HG03045 (cell line): ENCODE measurements around the gene ZDHHC6.
A peak's percentile ranks its signal among the peaks of the same experiment; 100 is the strongest.
"Not testable (repeated sequence)": the region's sequence is repeated elsewhere in the genome, so short reads cannot be mapped to it uniquely, and the experiment has no call there.

Experiments used
- ATAC-seq: cut with Tn5 transposase; IDR thresholded peaks from one replicate; pipeline ENCODE4 v1.9.1; 2021; ENCODE audit warnings: mild to moderate bottlenecking, moderate library complexity; ENCODE audit not compliant: unreplicated experiment

The ZDHHC6 gene

DNA sequence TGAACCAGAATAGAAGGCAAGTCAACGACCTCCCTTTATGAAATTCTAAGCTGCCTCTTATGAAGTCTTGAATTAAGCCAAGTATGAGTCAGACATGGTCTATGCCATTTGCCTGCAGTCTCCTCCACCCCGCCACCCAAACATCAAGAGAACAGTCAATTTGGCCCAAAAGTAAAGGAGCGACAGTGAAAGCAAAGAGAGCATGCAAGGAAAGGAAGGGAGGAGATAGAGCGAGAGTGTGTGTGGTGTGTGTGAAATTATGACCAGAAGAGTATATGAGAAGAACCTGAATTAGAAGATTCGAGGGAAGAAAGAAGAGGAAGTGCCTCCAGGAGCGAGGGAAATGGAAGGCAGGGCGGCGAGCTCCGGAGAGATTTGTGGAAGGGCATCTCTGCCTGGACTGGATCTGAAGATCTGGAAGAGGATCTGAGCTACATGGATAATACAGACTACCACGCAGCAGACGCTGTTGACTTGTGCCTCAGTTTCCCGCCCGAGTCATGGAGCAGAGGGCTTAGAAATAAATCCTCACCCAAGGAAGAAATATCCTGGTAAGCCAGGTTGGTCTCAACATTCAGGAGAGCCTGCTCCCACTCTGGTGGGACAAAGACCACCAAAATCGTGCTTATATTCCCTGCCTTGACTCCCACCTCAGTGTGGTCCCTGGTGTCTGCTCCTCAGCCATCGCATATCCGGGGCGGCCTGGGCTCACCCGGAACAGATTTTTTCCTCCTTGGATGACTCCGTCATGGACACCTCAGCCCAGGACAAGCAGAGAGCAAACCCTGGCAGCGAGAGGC lies 459 bp downstream of the ZDHHC6 start:
- ATAC-seq: peak; percentile 51

DNA sequence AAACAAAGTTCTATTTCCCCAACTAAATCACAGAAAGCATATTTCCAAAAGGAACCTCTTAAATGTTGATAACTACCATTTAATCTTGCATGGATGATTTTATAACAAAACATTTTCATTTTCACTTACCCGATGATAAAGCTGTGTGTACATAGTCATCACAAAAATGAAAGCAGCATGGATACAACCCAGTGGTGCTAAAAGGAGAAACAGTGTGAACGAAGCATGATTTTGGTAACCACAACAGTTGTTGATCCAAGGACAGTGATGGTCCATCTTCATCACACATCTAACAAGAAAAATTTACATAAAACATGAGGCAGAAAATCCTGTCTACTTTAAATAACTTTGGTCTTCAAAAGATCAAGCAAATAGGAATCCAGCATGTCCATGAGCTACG lies 4.7 kb downstream of the ZDHHC6 start:
- ATAC-seq: no peak

DNA sequence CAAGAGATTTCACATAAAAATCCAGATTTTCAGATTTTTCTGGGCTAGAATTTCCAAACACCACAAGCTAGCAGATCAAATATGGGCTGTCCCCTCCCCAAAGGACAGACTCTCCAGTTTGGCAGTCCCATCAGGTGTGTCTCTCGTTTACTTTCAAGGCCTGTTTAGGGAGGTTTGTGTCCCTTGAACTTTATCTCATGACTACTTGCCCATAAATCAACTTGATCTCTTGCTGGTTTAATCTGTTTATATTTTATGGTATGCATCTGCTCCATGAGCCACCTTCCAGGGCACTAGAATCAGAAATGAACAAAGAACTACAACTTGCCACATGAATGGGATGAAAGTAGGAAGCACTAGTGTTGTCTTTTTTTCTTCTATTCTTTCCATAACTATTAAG lies 5.2 kb downstream of the ZDHHC6 start:
- ATAC-seq: no peak

DNA sequence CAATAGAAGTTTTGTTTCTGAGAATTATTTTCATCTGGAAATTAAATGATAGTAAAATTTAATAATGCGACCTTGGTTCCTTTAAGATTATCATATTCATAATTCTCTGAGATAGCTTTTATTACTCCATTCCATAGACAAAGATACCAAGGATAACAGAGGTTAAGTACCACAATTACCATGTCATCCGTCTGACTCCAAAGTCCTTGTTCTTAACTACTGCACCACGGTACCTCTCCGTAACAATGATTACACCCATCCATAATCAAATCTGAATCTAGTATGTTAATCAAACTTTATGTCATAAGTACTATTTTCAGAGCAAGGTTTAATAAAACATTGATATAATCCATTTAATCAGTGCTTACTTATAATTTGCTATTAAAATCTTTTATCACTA lies 8.4 kb downstream of the ZDHHC6 start:
- ATAC-seq: no peak

DNA sequence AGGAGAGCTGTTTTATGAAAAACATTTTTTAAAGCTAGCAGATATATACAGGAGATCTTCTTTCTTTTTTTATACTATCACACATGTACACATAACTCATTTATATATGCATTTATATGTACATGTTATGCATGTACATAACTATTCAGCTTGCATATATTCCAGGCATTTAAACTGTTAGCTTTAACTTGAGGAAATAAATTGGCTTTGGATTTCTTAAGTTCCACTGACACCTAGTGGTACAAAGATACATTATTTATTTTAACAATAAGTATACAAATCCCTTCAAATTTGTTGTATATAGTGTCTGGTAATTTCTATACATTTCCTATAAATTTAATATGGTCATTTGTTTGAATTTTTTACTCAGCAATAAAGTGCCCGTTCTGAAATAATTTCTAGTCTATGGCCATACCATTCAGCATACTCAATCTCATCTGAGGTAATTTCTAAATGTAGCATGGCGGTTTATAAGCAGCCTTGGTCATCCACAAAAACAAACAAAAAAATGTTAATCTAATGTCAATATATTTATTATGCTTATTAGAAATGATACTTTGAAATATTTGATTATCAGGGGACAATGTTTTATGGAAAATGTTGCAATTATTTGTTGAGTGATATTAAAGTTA lies 11.6 kb downstream of the ZDHHC6 start:
- no peak for ATAC-seq

DNA sequence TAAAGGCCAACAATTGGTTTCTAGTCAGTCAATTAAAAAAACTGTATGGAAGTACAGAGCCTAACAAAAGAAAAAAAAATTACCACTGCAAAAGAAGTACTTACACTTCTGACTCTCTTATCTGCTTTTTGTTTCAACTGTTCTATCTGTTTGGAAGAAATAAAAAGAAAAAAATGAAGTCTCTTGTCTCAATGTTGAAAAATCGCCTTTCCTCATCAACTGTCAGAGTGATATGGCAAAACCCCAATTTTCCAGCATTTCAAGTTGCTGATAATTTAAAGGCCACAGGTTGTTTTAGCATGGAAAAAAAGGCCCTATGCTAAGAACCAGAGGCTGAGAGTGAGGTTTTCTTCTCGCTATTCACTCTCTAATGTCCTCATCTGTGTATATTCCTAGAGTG lies 13.6 kb downstream of the ZDHHC6 start:
- ATAC-seq: no peak

DNA sequence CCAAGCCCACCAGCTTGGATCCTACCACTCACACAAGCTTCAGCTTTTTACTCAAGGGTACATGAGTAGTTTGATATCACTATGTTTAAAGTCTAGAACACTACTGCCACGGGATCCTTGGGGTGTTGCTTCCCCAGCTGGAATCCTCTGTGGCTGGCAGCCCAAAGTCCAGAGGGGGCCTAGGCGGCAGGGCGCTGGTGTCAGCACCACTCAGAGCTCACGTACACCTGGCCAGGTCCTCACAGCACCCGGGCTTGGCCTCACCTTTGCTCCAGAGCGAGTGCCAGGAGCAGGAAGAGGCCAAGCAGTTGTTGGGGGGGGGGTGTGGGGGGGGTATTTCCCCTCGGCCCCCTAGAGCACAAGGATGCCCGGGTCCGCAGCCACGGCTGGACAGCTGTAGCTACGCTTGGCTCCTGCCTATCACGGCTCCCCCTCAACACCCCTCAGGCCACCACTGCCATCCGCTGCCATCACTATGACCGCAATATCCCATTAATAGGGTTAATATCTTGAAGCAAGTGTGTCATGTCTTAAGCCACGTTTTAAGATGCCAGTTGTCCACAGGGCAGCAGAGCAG lies 17.0 kb downstream of the ZDHHC6 start:
- ATAC-seq: no peak

DNA sequence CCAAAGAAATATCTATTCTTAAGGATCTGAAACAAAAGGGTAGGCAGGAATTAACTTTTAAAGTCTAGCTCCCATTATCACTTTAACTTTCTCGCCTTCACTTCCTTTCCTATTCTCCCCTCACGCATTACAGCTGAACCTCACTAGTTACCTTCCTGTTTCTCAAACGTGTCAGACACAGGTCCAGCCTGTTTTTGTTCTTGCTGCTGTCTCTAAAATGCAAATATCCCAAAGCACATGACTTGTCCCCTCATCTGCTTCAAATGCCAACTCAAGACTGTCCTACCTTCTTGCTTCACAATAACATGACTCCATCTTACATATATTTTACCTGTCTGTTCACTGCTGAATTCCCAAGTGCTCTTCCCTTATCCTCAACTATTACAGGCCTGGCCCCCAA lies 17.6 kb downstream of the ZDHHC6 start:
- ATAC-seq: no peak

DNA sequence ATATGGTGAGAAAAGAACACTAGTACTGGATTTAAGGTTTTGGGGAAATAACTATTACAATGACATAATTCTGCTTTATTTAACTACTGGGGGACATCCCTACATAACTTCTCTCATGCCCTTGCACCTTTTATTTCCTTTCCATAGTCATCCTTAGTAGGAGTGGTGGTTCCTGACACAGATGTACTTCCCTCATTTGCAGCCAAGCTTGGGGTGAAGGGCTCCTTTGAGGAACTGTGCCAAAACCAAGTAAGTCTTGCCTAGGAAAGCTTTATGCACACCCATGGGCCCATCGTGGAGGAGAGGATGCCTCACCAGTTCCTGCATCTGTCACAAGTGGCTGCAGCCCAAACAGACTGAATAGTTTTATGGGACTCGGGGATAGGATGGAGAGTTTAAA lies 20.6 kb downstream of the ZDHHC6 start:
- no peak for ATAC-seq

DNA sequence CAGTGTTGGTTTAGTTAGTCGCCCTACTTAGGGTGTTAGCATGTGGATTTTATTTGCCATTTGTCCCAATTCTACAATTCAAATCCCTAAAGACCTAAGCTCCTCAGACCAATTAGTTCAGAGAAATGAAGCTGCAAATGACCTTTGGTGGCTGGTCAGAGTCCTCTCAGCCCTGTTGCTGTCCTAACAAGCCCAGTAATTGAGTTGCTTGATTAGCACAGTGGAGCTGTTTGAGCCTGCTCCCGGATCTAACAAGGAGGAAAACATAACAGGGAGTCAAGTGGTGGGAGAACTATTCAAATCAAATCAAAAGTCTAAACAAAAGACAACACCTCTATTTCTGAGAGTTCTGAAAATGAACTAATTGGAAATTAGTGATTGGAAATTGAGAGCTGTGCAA lies 22.1 kb downstream of the ZDHHC6 start:
- no peak for ATAC-seq

DNA sequence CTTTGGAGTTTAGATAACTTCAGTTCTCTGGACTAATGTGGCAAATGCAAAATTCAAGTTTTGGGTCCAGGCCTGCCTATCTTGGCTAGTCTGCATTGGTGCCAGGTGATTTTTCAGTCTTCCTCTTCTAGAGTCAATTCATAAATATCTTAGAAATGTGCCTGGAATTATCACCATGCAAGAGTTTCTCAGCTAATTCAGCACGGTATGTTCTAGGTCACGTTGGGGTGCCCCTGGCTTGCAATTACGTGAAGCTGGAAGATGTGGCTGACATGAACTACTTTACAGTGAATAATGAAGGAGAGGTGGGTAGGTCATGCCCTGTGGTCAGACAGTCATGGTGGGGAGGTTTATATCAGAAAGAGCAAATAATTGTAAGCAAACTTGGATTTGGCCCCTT lies 25.0 kb downstream of the ZDHHC6 start:
- no peak for ATAC-seq

DNA sequence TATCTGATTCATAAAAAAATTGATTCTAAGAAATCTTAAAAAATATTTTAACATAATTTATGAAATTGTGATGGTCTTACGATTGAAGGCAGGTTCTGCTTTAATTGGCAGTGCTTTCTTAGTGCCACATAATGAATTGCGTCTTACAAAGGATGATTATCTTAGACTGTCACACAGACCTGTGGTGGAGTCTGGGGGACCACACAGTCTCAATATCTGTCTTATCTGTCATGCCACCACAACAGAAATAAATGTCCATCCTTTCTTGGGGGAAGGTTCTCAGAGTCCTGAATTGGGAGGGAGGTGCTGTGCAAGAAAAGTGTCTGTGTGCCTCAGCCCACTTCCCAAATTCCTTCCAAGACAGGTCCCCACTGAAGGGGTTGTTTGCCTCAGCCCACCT lies 34.0 kb downstream of the ZDHHC6 start:
- no peak for ATAC-seq

DNA sequence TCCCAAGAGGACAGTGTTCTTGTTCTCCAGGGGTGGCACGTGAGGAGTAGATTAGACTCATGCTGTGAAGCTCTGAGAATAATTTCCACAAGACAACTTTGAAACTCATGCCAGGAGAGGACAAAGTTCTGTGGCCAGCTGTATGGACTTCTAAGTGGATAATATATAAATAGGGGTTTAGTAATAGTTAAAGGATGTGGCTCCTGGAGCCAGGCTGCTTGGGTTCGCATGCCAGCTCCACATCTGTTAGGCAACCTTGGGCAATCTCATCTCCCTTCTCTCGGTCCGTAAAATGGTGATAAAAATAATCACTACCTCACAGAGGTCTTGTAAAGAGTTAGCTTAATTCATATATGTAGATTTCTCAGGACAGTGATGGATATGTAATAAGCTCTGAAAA lies 37.0 kb downstream of the ZDHHC6 start:
- ATAC-seq: no peak

DNA sequence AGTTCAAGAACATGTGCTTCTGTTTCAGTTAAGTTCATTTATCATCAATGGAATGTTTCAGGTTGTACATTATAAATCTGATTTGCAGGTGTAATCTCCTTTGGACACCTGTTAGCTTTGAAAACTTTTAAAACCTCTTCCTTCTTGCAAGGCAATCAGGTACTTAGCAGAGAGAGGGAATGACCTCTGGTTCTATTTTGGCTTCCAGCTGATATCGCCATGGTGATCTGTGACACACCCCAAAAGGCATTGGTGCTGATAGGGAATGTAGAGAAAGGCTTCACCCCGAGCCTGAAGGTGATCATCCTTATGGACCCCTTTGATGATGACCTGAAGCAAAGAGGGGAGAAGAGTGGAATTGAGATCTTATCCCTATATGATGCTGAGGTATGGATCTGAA lies 37.4 kb downstream of the ZDHHC6 start:
- ATAC-seq: no peak

DNA sequence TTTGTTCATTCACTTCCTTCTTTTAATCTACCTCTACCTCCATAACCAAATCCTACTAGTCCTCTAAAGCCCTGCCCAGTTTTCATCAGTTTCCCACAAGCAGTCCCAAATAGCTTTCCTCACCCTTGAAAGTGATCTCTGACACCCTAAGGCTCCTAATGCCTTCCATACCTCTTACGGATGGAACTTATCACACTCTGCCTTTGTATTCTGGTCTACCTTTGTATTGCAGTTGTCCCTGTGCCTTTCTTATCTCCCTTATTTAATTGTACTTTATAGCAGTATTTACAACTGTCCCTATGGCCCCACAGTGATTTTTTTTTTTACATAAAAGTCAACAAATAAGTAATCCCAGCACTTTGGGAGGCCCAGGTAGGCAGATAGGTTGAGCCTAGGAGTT lies 39.0 kb downstream of the ZDHHC6 start:
- ATAC-seq: no peak

DNA sequence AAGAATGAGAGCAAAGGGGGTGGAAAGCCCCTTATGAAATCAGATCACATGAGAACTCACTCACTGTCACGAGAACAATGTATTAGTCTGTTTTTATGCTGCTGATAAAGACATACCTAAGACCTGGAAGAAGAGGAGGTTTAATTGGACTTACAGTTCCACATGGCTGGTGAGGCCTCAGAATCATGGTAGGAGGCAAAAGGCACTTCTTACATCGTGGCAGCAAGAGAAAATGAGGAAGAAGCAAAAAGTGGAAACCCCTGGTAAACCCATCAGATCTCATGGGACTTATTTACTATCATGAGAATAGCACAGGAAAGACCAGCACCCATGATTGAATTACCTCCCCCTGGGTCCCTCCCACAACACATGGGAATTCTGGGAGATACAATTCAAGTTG lies 39.9 kb downstream of the ZDHHC6 start:
- not testable (repeated sequence) for ATAC-seq

DNA sequence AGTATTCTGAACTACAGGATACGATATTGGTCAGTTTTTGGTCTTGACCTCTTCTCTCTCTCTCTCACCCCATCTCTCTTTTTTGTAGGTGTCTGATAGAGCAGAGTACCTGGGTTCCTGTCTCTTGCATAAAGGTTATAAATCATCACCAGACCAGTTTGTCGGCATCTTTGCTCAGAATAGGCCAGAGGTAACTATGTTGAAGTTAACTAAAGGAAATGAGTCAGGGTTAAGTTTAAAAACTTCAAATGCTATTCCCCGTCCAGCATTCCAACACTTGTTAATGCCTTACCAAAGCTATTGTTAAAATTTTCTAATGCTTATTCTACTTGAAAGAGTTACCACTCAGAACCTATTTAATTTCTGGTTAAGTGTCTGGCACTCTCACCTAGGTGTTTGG lies 42.1 kb downstream of the ZDHHC6 start:
- ATAC-seq: no peak

DNA sequence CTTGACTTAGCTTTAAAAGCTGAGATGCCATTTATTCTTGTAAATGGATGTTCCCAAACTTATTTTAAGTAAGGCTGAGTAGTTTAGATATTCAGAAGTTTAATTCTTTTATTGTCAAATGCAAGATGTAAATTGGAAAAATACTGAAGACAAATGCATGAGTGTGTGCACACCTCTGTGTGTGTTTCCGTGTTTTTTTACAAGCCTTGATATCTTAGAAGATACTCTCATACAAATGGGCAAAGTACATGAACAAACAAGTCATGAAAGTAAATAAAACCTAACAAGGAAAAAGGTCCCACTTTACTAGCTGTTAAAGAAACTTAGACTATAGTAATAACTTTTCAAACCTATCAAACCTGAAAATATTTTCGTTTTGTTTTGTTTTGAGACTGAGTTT lies 43.8 kb downstream of the ZDHHC6 start:
- no peak for ATAC-seq

DNA sequence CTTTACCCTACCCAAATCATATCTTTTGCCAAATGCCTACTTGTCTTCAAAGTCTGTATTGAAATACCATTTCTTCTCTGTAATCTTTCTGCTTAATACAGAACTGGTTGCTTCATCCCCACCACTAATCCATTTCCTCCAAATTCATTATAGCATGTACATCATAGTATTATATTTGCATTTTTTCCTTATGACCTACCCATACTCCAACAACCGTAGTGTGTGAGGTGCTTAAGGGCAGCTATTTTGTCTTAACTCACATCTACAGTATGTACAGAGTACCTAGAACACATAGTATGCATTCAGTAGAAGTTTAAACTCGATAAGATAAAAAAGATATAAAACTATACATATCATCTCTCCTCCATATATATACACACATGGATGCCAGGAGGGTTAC lies 49.1 kb downstream of the ZDHHC6 start:
- ATAC-seq: no peak

DNA sequence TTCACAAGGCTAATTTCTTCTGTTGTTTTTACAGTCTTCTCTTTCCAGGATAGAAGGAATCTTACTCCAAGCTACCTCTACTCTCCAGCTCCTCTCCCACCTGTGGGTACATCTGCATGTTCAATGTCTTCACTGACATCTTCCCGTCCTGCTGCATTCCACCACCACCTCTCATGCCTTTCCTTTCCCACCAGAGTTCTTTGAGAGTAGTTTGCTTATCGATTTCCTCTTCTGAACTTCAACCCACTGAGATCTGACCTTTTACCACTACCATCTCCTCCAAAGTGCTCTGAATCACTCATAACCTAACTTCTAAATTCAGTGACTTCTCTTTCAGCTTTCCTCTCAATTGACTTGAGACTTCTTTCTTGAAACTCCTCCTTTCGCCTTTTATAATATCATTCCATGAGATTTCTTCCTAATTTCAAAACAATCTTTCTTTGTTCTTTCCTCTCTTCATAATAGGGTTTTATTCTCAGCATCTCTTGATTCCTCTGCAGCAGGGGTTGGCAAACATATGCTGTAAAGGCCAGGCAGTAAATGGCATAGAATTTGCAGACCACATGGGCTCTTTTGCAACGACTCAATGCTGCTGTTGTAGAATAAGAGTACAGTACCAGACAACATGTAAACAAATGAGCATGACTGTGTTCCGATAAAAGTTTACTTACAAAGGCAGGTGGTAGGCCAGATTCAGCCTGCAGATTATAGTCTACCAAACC lies 50.7 kb downstream of the ZDHHC6 start:
- no peak for ATAC-seq

DNA sequence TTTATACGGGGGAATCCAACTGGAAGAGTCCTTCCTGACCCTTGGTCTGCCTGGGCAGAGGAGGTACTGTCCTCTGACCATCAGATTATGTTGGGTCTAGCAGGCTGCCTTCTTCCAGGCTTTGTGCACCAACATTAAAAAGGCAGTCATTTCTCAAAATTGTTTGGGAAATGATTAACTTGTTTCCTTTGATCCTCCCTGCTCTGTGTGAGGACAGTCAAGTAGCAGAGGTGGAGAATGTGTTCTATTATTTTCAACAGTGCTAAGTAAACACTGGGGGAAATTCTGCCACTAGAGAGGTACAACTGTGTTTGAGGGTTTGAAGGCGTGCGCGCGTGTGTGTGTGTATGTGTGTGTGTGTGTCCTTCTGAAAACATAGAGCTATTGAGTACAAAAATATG lies 52.2 kb downstream of the ZDHHC6 start:
- no peak for ATAC-seq

DNA sequence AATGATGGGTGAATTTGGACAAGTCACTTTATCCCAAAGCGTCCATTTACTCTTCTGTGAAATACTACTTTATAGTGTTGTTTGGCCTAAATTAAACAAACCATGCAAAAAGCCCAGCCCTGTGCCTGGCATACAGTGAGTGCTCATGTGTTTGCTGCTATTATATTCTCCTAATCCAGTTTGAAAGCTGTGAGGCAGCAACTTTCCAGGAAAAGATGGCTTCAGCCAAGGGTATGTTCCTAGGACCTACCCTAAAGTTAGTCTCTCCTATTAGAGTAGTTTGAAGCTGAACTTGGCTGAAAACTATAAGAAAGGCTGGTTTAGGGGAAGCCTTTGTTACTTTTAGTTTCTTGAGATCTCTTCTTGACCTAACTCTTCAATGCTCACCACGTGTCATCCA lies 52.9 kb downstream of the ZDHHC6 start:
- ATAC-seq: no peak
